ENCODE results near the gene CAPN11. TPM values are rescaled to one million over a fixed set of nuclear protein-coding genes. Genes with fewer than 3 reads are reported as not detected.
A peak's percentile ranks its signal among the peaks of the same experiment; 100 is the strongest.

Gene CAPN11
- total and polyA plus RNA-seq, 7 donors: 0.41 to 1.6 (median 0.71) TPM; not detected in 3

GRCh38 chr6:44129841-44130322, 28.7 kb upstream of the CAPN11 start:
- H3K36me3 ChIP-seq: peaks cover 0 to 5% (median 2%) of the 10 kb centered on the region in 4 donors
- H3K4me3 ChIP-seq: no peak overlapping the region
- no peak for DNase-seq
- TF ChIP-seq CTCF (IDR thresholded peaks at IDR 0.05): no peak
- no peak for TF ChIP-seq POLR2AphosphoS5 (IDR thresholded peaks at IDR 0.05)
- no peak for TF ChIP-seq POLR2A (IDR thresholded peaks at IDR 0.05)
- TF ChIP-seq EP300 (IDR thresholded peaks at IDR 0.05): no peak
- H3K27me3 ChIP-seq: no peaks in the 10 kb centered on the region
- H3K27ac ChIP-seq: no peak overlapping the region
- intact Hi-C loops (cut with DNase I): loop anchor here (5.0 kb wide), 3 partner anchors 92 to 958 kb away; partner anchors contain the start of genes CDC5L, SLC29A1 and SRF
- peaks cover 0 to 44% (median 36%) of the 10 kb centered on the region in 4 donors for H3K4me1 ChIP-seq
- no peaks in the 10 kb centered on the region for H3K9me3 ChIP-seq
- 67 to 79% methylated on average over 2 of the region's 2 CpGs for WGBS, 2 donors

- Histone ChIP-seq H3K4me3 (no peak overlapping the region), H3K4me1 (peaks cover 0 to 26% (median 19%) of the 10 kb centered on the region in 4 donors), H3K9me3 (no peaks in the 10 kb centered on the region), H3K27ac (no peak overlapping the region), H3K27me3 (no peaks in the 10 kb centered on the region), H3K36me3 (peaks cover 0 to 23% (median 8%) of the 10 kb centered on the region in 4 donors)
- intact Hi-C loops (cut with DNase I): no loop called here
- DNase-seq: no peak
- 48 to 79% methylated on average over 2 of the region's 2 CpGs for WGBS, 2 donors
- TF ChIP-seq POLR2AphosphoS5 (IDR thresholded peaks at IDR 0.05): no peak
- TF ChIP-seq POLR2A (IDR thresholded peaks at IDR 0.05): no peak
- TF ChIP-seq EP300 (IDR thresholded peaks at IDR 0.05): no peak
- TF ChIP-seq CTCF (IDR thresholded peaks at IDR 0.05): no peak
Observed at GRCh38 chr6:44131892-44132291, 26.7 kb upstream of the CAPN11 start.

- H3K4me3 ChIP-seq: no peak overlapping the region
- H3K4me1 ChIP-seq: peaks cover 0 to 26% (median 19%) of the 10 kb centered on the region in 4 donors
- peak overlapping the region in 1 of 4 donors; percentile 62 for H3K27ac ChIP-seq
- no peaks in the 10 kb centered on the region for H3K27me3 ChIP-seq
- intact Hi-C loops (cut with DNase I): no loop called here
- no peaks in the 10 kb centered on the region for H3K9me3 ChIP-seq
- DNase-seq: no peak
- peaks cover 0 to 29% (median 11%) of the 10 kb centered on the region in 4 donors for H3K36me3 ChIP-seq
- 20 to 70% methylated on average over 4 of the region's 4 CpGs for WGBS, 2 donors
- no peak for TF ChIP-seq EP300 (IDR thresholded peaks at IDR 0.05)
- TF ChIP-seq CTCF (IDR thresholded peaks at IDR 0.05): no peak
- TF ChIP-seq POLR2AphosphoS5 (IDR thresholded peaks at IDR 0.05): no peak
- no peak for TF ChIP-seq POLR2A (IDR thresholded peaks at IDR 0.05)
Observed at GRCh38 chr6:44132476-44132875, 26.1 kb upstream of the CAPN11 start.

- Histone ChIP-seq H3K4me3 (peak overlapping the region in 1 of 4 donors; percentile 3), H3K36me3 (peaks cover 0 to 35% (median 14%) of the 10 kb centered on the region in 4 donors)
Observed at GRCh38 chr6:44133003-44133931, 25.4 kb upstream of the CAPN11 start.

More at GRCh38 chr6:44133003-44133931, 25.4 kb upstream of the CAPN11 start:
- Histone ChIP-seq H3K27ac (peak overlapping the region; percentile 21 to 62 (median 37)), H3K9me3 (no peaks in the 10 kb centered on the region), H3K4me1 (peaks cover 0 to 21% (median 17%) of the 10 kb centered on the region in 4 donors), H3K27me3 (no peaks in the 10 kb centered on the region)
- intact Hi-C loops (cut with DNase I): no loop called here
- no peak for TF ChIP-seq POLR2A (IDR thresholded peaks at IDR 0.05)
- no peak for TF ChIP-seq EP300 (IDR thresholded peaks at IDR 0.05)
- no peak for TF ChIP-seq POLR2AphosphoS5 (IDR thresholded peaks at IDR 0.05)
- TF ChIP-seq CTCF (IDR thresholded peaks at IDR 0.05): no peak
- WGBS, 2 donors: 24 to 33% methylated on average over 9 of the region's 9 CpGs
- peak; percentile 80 for DNase-seq
